ENCODE data around the gene COQ9. TPM values are rescaled to one million over a fixed set of nuclear protein-coding genes. Genes with fewer than 3 reads are reported as not detected.
"Not testable (repeated sequence)": the region's sequence is repeated elsewhere in the genome, so short reads cannot be mapped to it uniquely, and the experiment has no call there.

COQ9 gene
- total RNA-seq (10 to 100 TPM; 14.2 to 15.3 TPM), total RNA-seq (14.4 to 25.6 reads per million in 2 donors)

- peak; percentile 99 for ATAC-seq
- DNase-seq: peak; percentile 84 to 88 (median 88)
- peak within 1 kb of the TSS; percentile 81 for H3K27ac Mint-ChIP-seq
- peak within 1 kb of the TSS; percentile 93 for H3K4me3 Mint-ChIP-seq
- no peaks in the 10 kb centered on the region for H3K27me3 Mint-ChIP-seq
- H3K36me3 Mint-ChIP-seq (ENCODE audit: low read depth): no peaks in the 10 kb centered on the region
- H3K9me3 ChIP-seq (ENCODE audit: control insufficient read depth, low read length, poor library complexity, severe bottlenecking): no peaks in the 10 kb centered on the region
- H3K4me1 Mint-ChIP-seq: peaks cover 14% of the 10 kb centered on the region
Observed at GRCh38 chr16:57447186-57447962, at the start of gene COQ9, which contains the start of gene CIAPIN1. TSS of gene COQ9 (plus strand) at chr16:57447479. CDS start at chr16:57447506, 27 bp downstream. TSS of gene CIAPIN1 (minus strand) at chr16:57447385. CDS start at chr16:57440928, 6,457 bp downstream.

- H3K4me3 Mint-ChIP-seq; H3K27ac Mint-ChIP-seq; H3K9me3 ChIP-seq (ENCODE audit: control insufficient read depth, low read length, poor library complexity, severe bottlenecking); DNase-seq; ATAC-seq; H3K36me3 Mint-ChIP-seq (ENCODE audit: low read depth); H3K4me1 Mint-ChIP-seq: not testable (repeated sequence)
- peaks cover 16% of the 10 kb centered on the region for H3K27me3 Mint-ChIP-seq
Observed at GRCh38 chr16:57397493-57397892, 49.8 kb upstream of the COQ9 start.

- peaks cover 2% of the 10 kb centered on the region for H3K4me1 Mint-ChIP-seq
- no peak overlapping the region for H3K4me3 Mint-ChIP-seq
- no peak overlapping the region for H3K27ac Mint-ChIP-seq
- DNase-seq (no peak), ATAC-seq (no peak)
- no peaks in the 10 kb centered on the region for H3K9me3 ChIP-seq (ENCODE audit: control insufficient read depth, low read length, poor library complexity, severe bottlenecking)
- peaks cover 16% of the 10 kb centered on the region for H3K27me3 Mint-ChIP-seq
- H3K36me3 Mint-ChIP-seq (ENCODE audit: low read depth): no peaks in the 10 kb centered on the region
Observed at GRCh38 chr16:57401943-57402640, 45.2 kb upstream of the COQ9 start.

- ATAC-seq: no peak
- H3K4me3 Mint-ChIP-seq: no peak within 1 kb of the TSS
- H3K4me1 Mint-ChIP-seq: peaks cover 2% of the 10 kb centered on the region
- H3K9me3 ChIP-seq (ENCODE audit: control insufficient read depth, low read length, poor library complexity, severe bottlenecking): no peaks in the 10 kb centered on the region
- H3K27ac Mint-ChIP-seq: peak within 1 kb of the TSS; percentile 17
- no peaks in the 10 kb centered on the region for H3K36me3 Mint-ChIP-seq (ENCODE audit: low read depth)
- H3K27me3 Mint-ChIP-seq: peaks cover 9% of the 10 kb centered on the region
- no peak for DNase-seq
Observed at GRCh38 chr16:57403965-57404817, 43.1 kb upstream of the COQ9 start, which contains the start of gene CCL17. TSS of gene CCL17 (plus strand) at chr16:57404767. CDS start at chr16:57413933, 9,166 bp downstream.

GRCh38 chr16:57405097-57405496 is 42.2 kb upstream of the COQ9 start:
- peaks cover 14% of the 10 kb centered on the region for H3K27me3 Mint-ChIP-seq
- no peaks in the 10 kb centered on the region for H3K9me3 ChIP-seq (ENCODE audit: control insufficient read depth, low read length, poor library complexity, severe bottlenecking)
- H3K27ac Mint-ChIP-seq: peak overlapping the region; percentile 17
- H3K36me3 Mint-ChIP-seq (ENCODE audit: low read depth): no peaks in the 10 kb centered on the region
- no peak for DNase-seq
- no peak for ATAC-seq
- H3K4me3 Mint-ChIP-seq: no peak overlapping the region
- H3K4me1 Mint-ChIP-seq: peaks cover 2% of the 10 kb centered on the region

GRCh38 chr16:57406881-57407280 is 40.4 kb upstream of the COQ9 start:
- Mint-ChIP-seq H3K4me3 (no peak overlapping the region), H3K36me3 (ENCODE audit: low read depth) (no peaks in the 10 kb centered on the region), H3K27me3 (peaks cover 5% of the 10 kb centered on the region), H3K4me1 (peaks cover 2% of the 10 kb centered on the region), H3K27ac (no peak overlapping the region)
- no peak for DNase-seq
- no peaks in the 10 kb centered on the region for H3K9me3 ChIP-seq (ENCODE audit: control insufficient read depth, low read length, poor library complexity, severe bottlenecking)
- ATAC-seq: no peak

GRCh38 chr16:57407521-57408353 is 39.5 kb upstream of the COQ9 start:
- H3K4me3 Mint-ChIP-seq: no peak overlapping the region

GRCh38 chr16:57409065-57409464 is 38.2 kb upstream of the COQ9 start:
- H3K27ac Mint-ChIP-seq: no peak overlapping the region
- no peak overlapping the region for H3K4me3 Mint-ChIP-seq
- H3K27me3 Mint-ChIP-seq: peaks cover 11% of the 10 kb centered on the region
- DNase-seq: no peak
- ATAC-seq: no peak
- no peaks in the 10 kb centered on the region for H3K9me3 ChIP-seq (ENCODE audit: control insufficient read depth, low read length, poor library complexity, severe bottlenecking)
- H3K36me3 Mint-ChIP-seq (ENCODE audit: low read depth): peaks cover 2% of the 10 kb centered on the region
- peaks cover 2% of the 10 kb centered on the region for H3K4me1 Mint-ChIP-seq

More at GRCh38 chr16:57407521-57408353, 39.5 kb upstream of the COQ9 start:
- Mint-ChIP-seq H3K27ac (no peak overlapping the region), H3K27me3 (peaks cover 5% of the 10 kb centered on the region), H3K36me3 (ENCODE audit: low read depth) (no peaks in the 10 kb centered on the region), H3K4me1 (peaks cover 2% of the 10 kb centered on the region)
- no peak for ATAC-seq
- no peaks in the 10 kb centered on the region for H3K9me3 ChIP-seq (ENCODE audit: control insufficient read depth, low read length, poor library complexity, severe bottlenecking)
- DNase-seq: no peak

GRCh38 chr16:57409870-57410587 is 37.2 kb upstream of the COQ9 start:
- H3K27me3 Mint-ChIP-seq: peaks cover 11% of the 10 kb centered on the region
- DNase-seq (no peak), ATAC-seq (no peak)
- peaks cover 2% of the 10 kb centered on the region for H3K4me1 Mint-ChIP-seq
- H3K4me3 Mint-ChIP-seq: no peak overlapping the region
- H3K27ac Mint-ChIP-seq: no peak overlapping the region
- H3K36me3 Mint-ChIP-seq (ENCODE audit: low read depth): peaks cover 2% of the 10 kb centered on the region
- H3K9me3 ChIP-seq (ENCODE audit: control insufficient read depth, low read length, poor library complexity, severe bottlenecking): no peaks in the 10 kb centered on the region

- DNase-seq (no peak), ATAC-seq (no peak)
- Mint-ChIP-seq H3K27me3 (peaks cover 11% of the 10 kb centered on the region), H3K27ac (no peak overlapping the region), H3K4me1 (no peaks in the 10 kb centered on the region), H3K36me3 (ENCODE audit: low read depth) (peaks cover 2% of the 10 kb centered on the region), H3K4me3 (no peak overlapping the region)
- H3K9me3 ChIP-seq (ENCODE audit: control insufficient read depth, low read length, poor library complexity, severe bottlenecking): no peaks in the 10 kb centered on the region
Observed at GRCh38 chr16:57411362-57411976, 35.8 kb upstream of the COQ9 start.

- Mint-ChIP-seq H3K36me3 (ENCODE audit: low read depth) (peaks cover 2% of the 10 kb centered on the region), H3K4me1 (peaks cover 5% of the 10 kb centered on the region), H3K27me3 (peaks cover 11% of the 10 kb centered on the region), H3K27ac (no peak overlapping the region), H3K4me3 (no peak overlapping the region)
- DNase-seq (no peak), ATAC-seq (no peak)
- no peaks in the 10 kb centered on the region for H3K9me3 ChIP-seq (ENCODE audit: control insufficient read depth, low read length, poor library complexity, severe bottlenecking)
Observed at GRCh38 chr16:57412584-57412983, 34.7 kb upstream of the COQ9 start.
